A549 (cell line): ENCODE measurements around the gene ZNF304. TPM values are rescaled to one million over a fixed set of nuclear protein-coding genes. Genes with fewer than 3 reads are reported as not detected.

Experiments
- ATAC-seq, 2 experiments: fragments of 200-7000 bp in 1 of 2; fragments of >200 bp in 1 of 2; cut with Nextera tagmentation in 1 of 2; cut with Tn5 transposase in 1 of 2; 3 replicates each; pipeline versions ENCODE4 v1.8.0 to v1.9.1; 2018 to 2020; ENCODE audit warnings: mild to moderate bottlenecking in 1 of 2, moderate library complexity in 1 of 2
- CTCF ChIA-PET: fragments of 300-600 bp; sonication (Branson Sonifier 250); formaldehyde crosslinking; extraction: SDS; loops from one replicate; lab custom pipeline; 2021; ENCODE audit warnings: antibody characterized with exemption, inconsistent platforms; lab: Yijun Ruan, JAX
- POLR2A ChIA-PET: fragments of 350-600 bp; formaldehyde crosslinking; extraction: SDS; loops from one replicate; lab custom pipeline; 2021; ENCODE audit warnings: antibody characterized with exemption, inconsistent platforms; lab: Yijun Ruan, JAX
- DNase-seq, 2 experiments: peaks; one replicate each; pipeline versions ENCODE4 v3.0.0 to v3.0.0-alpha.2; 2011 to 2016; ENCODE audit warnings: low read depth in 1 of 2, low spot score in 1 of 2
- FAIRE-seq: peaks from 2 replicates; lab custom pipeline; 2011; peaks lifted over from hg19 to GRCh38; lab: Jason Lieb, UNC
- H3K27ac ChIP-seq, 2 experiments: fragments of >200 bp; sonication (Bioruptor Twin); formaldehyde crosslinking; 3 replicates each; pipeline ENCODE4 v1.5.1; 2016 to 2017
- H3K4me1 ChIP-seq: fragments of >200 bp; sonication (Bioruptor Twin); formaldehyde crosslinking; 3 replicates; pipeline ENCODE4 v1.6.1; 2016
- H3K4me2 ChIP-seq: fragments of >200 bp; sonication (Bioruptor Twin); formaldehyde crosslinking; 3 replicates; pipeline ENCODE4 v1.6.1; 2016
- H3K4me3 ChIP-seq: fragments of >200 bp; sonication (Bioruptor Twin); formaldehyde crosslinking; 3 replicates; pipeline ENCODE4 v1.5.1; 2016
- H3K9me3 ChIP-seq: fragments of >200 bp; sonication (Bioruptor Twin); formaldehyde crosslinking; 3 replicates; pipeline ENCODE4 v1.6.1; 2016
- ATOH8 ChIP-seq: fragments of 250-450 bp; sonication (Bioruptor Pico); IDR thresholded peaks from 2 replicates; pipeline ENCODE4 v1.5.0; 2020; ENCODE audit warnings: low read depth, mild to moderate bottlenecking, moderate library complexity
- BHLHE40 ChIP-seq: IDR thresholded peaks from 2 replicates; pipeline ENCODE4 v1.6.1; 2012; ENCODE audit warnings: low read depth, low read length, inconsistent platforms
- CBX2 ChIP-seq: fragments of 200-600 bp; sonication (generic); IDR thresholded peaks from 2 replicates; pipeline ENCODE4 v1.6.1; 2016; ENCODE audit warnings: low read depth, mild to moderate bottlenecking, borderline replicate concordance
- CHD2 ChIP-seq: fragments of 150-350 bp; IDR thresholded peaks from 2 replicates; pipeline ENCODE4 v1.6.1; 2014; ENCODE audit warnings: low read length; ENCODE audit not compliant: partially characterized antibody
- EHF ChIP-seq: fragments of 250-450 bp; sonication (Bioruptor Pico); IDR thresholded peaks from 2 replicates; pipeline ENCODE4 v1.5.0; 2020; ENCODE audit warnings: mild to moderate bottlenecking
- EHMT2 ChIP-seq: fragments of 200-600 bp; sonication (generic); IDR thresholded peaks from 2 replicates; pipeline ENCODE4 v1.6.1; 2016; ENCODE audit warnings: antibody characterized with exemption, low read depth, mild to moderate bottlenecking, moderate library complexity
- EP300 ChIP-seq, 2 experiments: fragments of >200 bp; sonication (Bioruptor Twin); formaldehyde crosslinking; IDR thresholded peaks; 2 replicates in 1 of 2; 3 replicates in 1 of 2; pipeline ENCODE4 v1.6.1; 2016 to 2017
- ESRRA ChIP-seq: fragments of 150-350 bp; IDR thresholded peaks from 2 replicates; pipeline ENCODE4 v1.6.1; 2014; ENCODE audit warnings: mild to moderate bottlenecking, low read length, borderline replicate concordance
- FOSL2 ChIP-seq, 2 experiments: fragments of 450-650 bp in 1 of 2; fragments of >200 bp in 1 of 2; sonication (Bioruptor Twin) in 1 of 2; formaldehyde crosslinking; IDR thresholded peaks; 2 replicates each; pipeline versions ENCODE4 v1.5.0 to v1.6.1; 2016 to 2020; ENCODE audit warnings: mild to moderate bottlenecking in 1 of 2, moderate library complexity in 1 of 2
- FOXS1 ChIP-seq: fragments of 250-450 bp; sonication (Bioruptor Pico); IDR thresholded peaks from 2 replicates; pipeline ENCODE4 v1.5.0; 2020; ENCODE audit warnings: mild to moderate bottlenecking, moderate library complexity
- HES2 ChIP-seq: fragments of >200 bp; sonication (Bioruptor Twin); formaldehyde crosslinking; IDR thresholded peaks from 2 replicates; pipeline ENCODE4 v1.6.1; 2016
- HEYL ChIP-seq: fragments of 250-450 bp; sonication (Bioruptor Pico); IDR thresholded peaks from 2 replicates; pipeline ENCODE4 v1.8.0; 2021; ENCODE audit warnings: mild to moderate bottlenecking, moderate library complexity
- HOXB5 ChIP-seq: fragments of 250-450 bp; sonication (Bioruptor Pico); IDR thresholded peaks from 2 replicates; pipeline ENCODE4 v1.5.0; 2020; ENCODE audit warnings: mild to moderate bottlenecking, moderate library complexity
- JUNB ChIP-seq: fragments of >200 bp; sonication (Bioruptor Twin); formaldehyde crosslinking; IDR thresholded peaks from 2 replicates; pipeline ENCODE4 v1.6.1; 2016
- KDM1A ChIP-seq: fragments of 200-600 bp; sonication (generic); IDR thresholded peaks from 2 replicates; pipeline ENCODE4 v1.6.1; 2016; ENCODE audit warnings: low read depth, mild to moderate bottlenecking
- KDM5A ChIP-seq: fragments of 200-600 bp; sonication (generic); IDR thresholded peaks from 2 replicates; pipeline ENCODE4 v1.6.1; 2016; ENCODE audit warnings: antibody characterized with exemption, mild to moderate bottlenecking
- MAFK ChIP-seq: fragments of 450-650 bp; IDR thresholded peaks from 2 replicates; pipeline ENCODE4 v1.6.1; 2014; ENCODE audit not compliant: partially characterized antibody
- MYC ChIP-seq: IDR thresholded peaks from 2 replicates; pipeline ENCODE4 v1.6.1; 2012; ENCODE audit warnings: mild to moderate bottlenecking, inconsistent platforms, low read length, improper control_type of control experiment, borderline replicate concordance
- NR3C1 ChIP-seq: fragments of >200 bp; sonication (Bioruptor Twin); formaldehyde crosslinking; IDR thresholded peaks from 3 replicates; pipeline ENCODE4 v1.6.1; 2017
- PHF8 ChIP-seq: fragments of 200-600 bp; sonication (generic); IDR thresholded peaks from 2 replicates; pipeline ENCODE4 v1.6.1; 2016; ENCODE audit warnings: low read depth, mild to moderate bottlenecking, antibody characterized with exemption, moderate library complexity, borderline replicate concordance
- POLR2A ChIP-seq: IDR thresholded peaks from 2 replicates; pipeline ENCODE4 v1.6.1; 2012; ENCODE audit warnings: mild to moderate bottlenecking, low read length
- RAD21 ChIP-seq, 2 experiments: fragments of >200 bp in 1 of 2; sonication (Bioruptor Twin) in 1 of 2; formaldehyde crosslinking in 1 of 2; IDR thresholded peaks in 1 of 2; conservative IDR thresholded peaks in 1 of 2; 2 replicates in 1 of 2; 3 replicates in 1 of 2; pipeline ENCODE4 v1.6.1; 2012 to 2018; ENCODE audit warnings: inconsistent platforms in 1 of 2
- RARB ChIP-seq: fragments of 250-450 bp; sonication (Bioruptor Pico); IDR thresholded peaks from 2 replicates; pipeline ENCODE4 v1.8.0; 2021; ENCODE audit warnings: mild to moderate bottlenecking, moderate library complexity
- SREBF2 ChIP-seq: fragments of 450-650 bp; IDR thresholded peaks from 2 replicates; pipeline ENCODE4 v1.6.1; 2014; ENCODE audit warnings: mild to moderate bottlenecking, moderate library complexity
- ZFP36 ChIP-seq: fragments of 450-650 bp; IDR thresholded peaks from 2 replicates; pipeline ENCODE4 v1.6.1; 2014; ENCODE audit warnings: borderline replicate concordance; ENCODE audit not compliant: partially characterized antibody
- WGBS: methylation state at CpG from one replicate; pipeline ENCODE4 v1.1.6; 2017; ENCODE audit errors: missing lambda C conversion rate; 5-methylcytosine and 5-hydroxymethylcytosine counted together
- polyA plus RNA-seq, 4 experiments: library from polyadenylated mRNA; depleted of rRNA in 3 of 4; stranded (reverse); fragments of >200 nt; fragmentation: RNase III in 1 of 4; extraction: RNeasy Plus Mini Kit Qiagen cat#74134 plus additional on column Dnase treatment in 1 of 4; gene quantifications; 2 replicates in 3 of 4; 3 replicates in 1 of 4; pipeline ENCODE4 v1.2.3, GENCODE V29; 2011 to 2017

The ZNF304 gene
- polyA plus RNA-seq, 2 of the 4 experiments (the other 2 are of a cell fraction) = 2.1 to 4.8 TPM

DNA sequence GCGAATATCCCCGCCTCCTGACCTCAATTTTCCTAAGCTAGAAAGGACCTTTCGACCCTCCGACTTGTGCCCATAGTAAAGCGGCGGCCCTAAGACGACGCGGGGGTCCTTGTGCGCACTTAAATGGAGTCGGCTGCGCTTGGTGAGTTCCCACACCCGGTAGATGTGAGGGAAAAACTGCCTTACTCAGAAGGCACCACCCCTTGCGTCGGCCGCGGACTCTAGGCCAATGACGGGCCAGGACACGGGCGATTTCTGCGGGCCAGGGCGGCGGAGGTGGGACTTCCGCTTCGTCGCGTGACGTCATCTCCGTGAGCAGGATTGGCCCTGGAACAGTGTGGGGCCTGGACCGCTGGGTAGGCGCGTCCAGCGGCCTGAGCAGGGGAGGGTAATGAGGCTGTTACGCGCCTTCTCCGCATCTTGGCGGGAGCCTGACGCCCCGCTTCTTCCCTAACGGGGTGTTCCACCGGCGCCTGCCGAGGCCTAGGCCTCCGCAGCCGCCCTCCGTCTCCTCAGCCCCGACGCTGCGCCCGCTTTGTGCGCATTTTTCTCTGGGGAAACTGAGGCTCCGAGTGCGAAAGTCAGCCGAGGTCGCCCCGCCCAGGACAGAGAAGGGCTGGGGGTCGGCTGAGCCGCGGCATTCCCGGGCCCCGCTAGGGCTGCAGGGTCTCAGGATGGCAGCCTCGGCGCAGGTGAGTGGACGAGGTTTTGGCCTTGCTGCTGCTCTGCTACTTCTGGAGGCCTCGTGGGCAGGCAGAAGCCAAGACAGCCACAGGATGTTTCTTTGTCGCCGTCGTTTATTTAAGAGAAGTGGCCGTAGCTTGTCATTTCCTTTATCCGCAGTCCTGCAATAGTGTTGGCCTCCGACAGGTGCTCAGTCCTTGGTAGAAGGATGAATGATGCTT, 30.6 kb upstream of the ZNF304 start, which contains the start of gene ZNF543 (continued):
- TF ChIP-seq RARB (CRISPR knock-in tag) (no peak), FOSL2 (IDR thresholded peaks at IDR 0.05) (no peak), FOSL2 (CRISPR knock-in tag; IDR thresholded peaks at IDR 0.05) (peak; percentile 80; the same call in 1 of the 2 replicates), ATOH8 (CRISPR knock-in tag) (no peak)

DNA sequence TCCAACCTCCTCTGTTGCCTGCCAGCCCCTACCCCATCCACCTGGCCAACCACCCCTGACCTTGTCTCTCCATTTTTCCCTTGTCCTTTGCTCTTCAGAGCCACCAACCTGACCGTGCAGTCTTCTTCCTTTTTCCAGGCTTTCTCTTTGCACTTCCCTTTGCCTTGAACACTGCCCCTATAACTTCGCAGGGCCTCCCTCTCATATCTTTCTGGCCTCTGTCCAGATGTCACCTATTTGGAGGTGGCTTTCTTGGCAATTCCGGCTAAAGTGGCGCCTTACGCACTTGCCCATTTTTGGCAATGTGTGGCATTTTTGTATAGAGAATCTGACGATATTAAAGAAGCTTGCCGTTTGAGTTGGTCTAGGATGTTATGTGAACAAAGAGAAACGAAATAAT, 30.0 kb upstream of the ZNF304 start:
- CTCF ChIA-PET = interaction anchor here (1.1 kb wide), 1 partner anchor 9 kb away, joined by 3 read pairs; no protein-coding TSS in a partner anchor
- POLR2A ChIA-PET = no interaction called here
- DNase-seq (no peak), ATAC-seq (no peak)
- Histone ChIP-seq H3K27ac (peak overlapping the region; percentile 88 to 93; a peak in 5 of 6 replicates), H3K4me2 (peak overlapping the region; percentile 82), H3K9me3 (peaks cover 85% of the 10 kb centered on the region)
- TF ChIP-seq HOXB5 (CRISPR knock-in tag) = no peak
- no peak for TF ChIP-seq MYC
- TF ChIP-seq PHF8 = no peak
- TF ChIP-seq KDM5A = no peak
- no peak for TF ChIP-seq EHMT2
- TF ChIP-seq ZFP36 = no peak
- no peak for TF ChIP-seq POLR2A
- TF ChIP-seq MAFK = no peak
- TF ChIP-seq FOSL2 (IDR thresholded peaks at IDR 0.05) = no peak
- TF ChIP-seq FOSL2 (CRISPR knock-in tag; IDR thresholded peaks at IDR 0.05) = no peak
- TF ChIP-seq NR3C1 = no peak
- TF ChIP-seq ESRRA = no peak
- TF ChIP-seq RAD21 (conservative IDR thresholded peaks at IDR 0.05 in 1 of 2, IDR thresholded peaks at IDR 0.05 in 1 of 2) = no peak
- no peak for TF ChIP-seq BHLHE40
- no peak for TF ChIP-seq EHF
- no peak for TF ChIP-seq FOXS1 (CRISPR knock-in tag)
- no peak for TF ChIP-seq HEYL (CRISPR knock-in tag)
- TF ChIP-seq ATOH8 (CRISPR knock-in tag) = no peak
- TF ChIP-seq, all 56 proteins: peak for 0
- WGBS = 62% methylated on average over 8 of the region's 8 CpGs
- FAIRE-seq = no peak
- peak overlapping the region; percentile 87 for H3K4me3 ChIP-seq
- H3K4me1 ChIP-seq = no peaks in the 10 kb centered on the region

DNA sequence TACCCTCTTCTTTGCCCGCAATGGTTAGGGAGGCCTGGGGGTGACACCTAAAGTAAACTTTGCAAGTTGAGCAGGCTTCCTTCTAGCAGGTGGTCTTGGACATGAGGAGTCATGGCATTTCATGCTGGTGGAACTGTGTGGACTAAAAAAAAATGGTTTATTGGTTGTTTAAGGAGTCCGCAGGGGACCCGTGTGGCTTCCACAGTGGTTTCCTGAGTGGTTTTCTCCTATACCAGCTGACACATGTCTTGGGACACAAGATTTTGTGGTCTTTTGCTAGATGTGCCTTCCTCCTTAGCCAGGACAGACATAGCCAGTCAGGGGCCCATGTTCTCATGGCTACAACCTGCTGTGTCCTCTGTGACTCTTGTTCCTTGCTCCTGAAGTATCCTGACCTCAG, 29.3 kb upstream of the ZNF304 start:
- ATAC-seq (no peak), FAIRE-seq (no peak), DNase-seq (no peak)
- Histone ChIP-seq H3K9me3 (peaks cover 85% of the 10 kb centered on the region), H3K27ac (no peak overlapping the region), H3K4me3 (no peak overlapping the region), H3K4me1 (no peaks in the 10 kb centered on the region), H3K4me2 (peak overlapping the region; percentile 82)
- WGBS = 92% methylated on average over 3 of the region's 3 CpGs
- no peak for TF ChIP-seq CBX2
- TF ChIP-seq KDM1A = no peak
- TF ChIP-seq SREBF2 = no peak
- TF ChIP-seq HES2 = no peak
- TF ChIP-seq JUNB = no peak
- TF ChIP-seq EHMT2 = no peak
- no peak for TF ChIP-seq MYC
- TF ChIP-seq EP300 (IDR thresholded peaks at IDR 0.05) = no peak
- no peak for TF ChIP-seq CHD2
- ChIA-PET POLR2A (no interaction called here), CTCF (interaction anchor here (1.1 kb wide), 1 partner anchor 10 kb away, joined by 3 read pairs; no protein-coding TSS in a partner anchor)
